Liver (tissue), 9 donors: ENCODE results near the gene ZKSCAN8. TPM values are rescaled to one million over a fixed set of nuclear protein-coding genes. Genes with fewer than 3 reads are reported as not detected.
A peak's percentile ranks its signal among the peaks of the same experiment; 100 is the strongest.

ENCODE experiments used
- DNase-seq: peaks from one replicate; pipeline ENCODE4 v3.0.0-alpha.2; 2017; ENCODE audit warnings: low spot score
- H3K27ac ChIP-seq, 2 donors: one replicate each; pipeline ENCODE4 v1.7.0; 2013; ENCODE audit warnings: inconsistent platforms in 2 of 2, low read length in 2 of 2, control low read depth in 1 of 2, low read depth in 1 of 2, mild to moderate bottlenecking in 1 of 2
- H3K27me3 ChIP-seq, 4 donors: one replicate each; pipeline versions ENCODE4 v1.6.1 to v1.7.0; 2013; ENCODE audit warnings: low read length in 3 of 4, inconsistent platforms in 1 of 4, mild to moderate bottlenecking in 1 of 4, moderate library complexity in 1 of 4; ENCODE audit not compliant: control insufficient read depth in 4 of 4, insufficient read depth in 4 of 4
- H3K36me3 ChIP-seq, 4 donors: one replicate each; pipeline versions ENCODE4 v1.6.1 to v1.7.0; 2013; ENCODE audit warnings: low read length in 3 of 4, mild to moderate bottlenecking in 3 of 4, low read depth in 1 of 4, moderate library complexity in 1 of 4; ENCODE audit not compliant: control insufficient read depth in 4 of 4, insufficient read depth in 3 of 4
- H3K4me1 ChIP-seq, 4 donors: one replicate each; pipeline versions ENCODE4 v1.6.1 to v1.7.0; 2013; ENCODE audit warnings: low read length in 3 of 4, mild to moderate bottlenecking in 3 of 4, moderate library complexity in 1 of 4; ENCODE audit not compliant: control insufficient read depth in 4 of 4, insufficient read depth in 4 of 4
- H3K4me3 ChIP-seq, 3 donors: one replicate each; pipeline versions ENCODE4 v1.6.1 to v1.7.0; 2013; ENCODE audit warnings: low read length in 3 of 3, control low read depth in 1 of 3, low read depth in 1 of 3, mild to moderate bottlenecking in 1 of 3
- H3K9ac ChIP-seq, 2 donors: one replicate each; pipeline ENCODE4 v1.7.0; 2013; ENCODE audit warnings: low read length in 2 of 2, mild to moderate bottlenecking in 2 of 2, moderate library complexity in 2 of 2, control low read depth in 1 of 2, low read depth in 1 of 2
- H3K9me3 ChIP-seq, 4 donors: one replicate each; pipeline versions ENCODE4 v1.6.1 to v1.7.0; 2013; ENCODE audit warnings: low read length in 3 of 4; ENCODE audit not compliant: control insufficient read depth in 4 of 4
- ATF3 ChIP-seq: IDR thresholded peaks from 2 replicates; pipeline ENCODE4 v1.6.1; 2016; ENCODE audit warnings: antibody characterized with exemption
- EGR1 ChIP-seq, 2 donors: IDR thresholded peaks; 2 replicates each; pipeline ENCODE4 v1.6.1; 2016 to 2018; ENCODE audit warnings: antibody characterized with exemption in 2 of 2, low read depth in 2 of 2
- FOXA1 ChIP-seq: IDR thresholded peaks from 2 replicates; pipeline ENCODE4 v1.6.1; 2016; ENCODE audit warnings: antibody characterized with exemption
- FOXA2 ChIP-seq: IDR thresholded peaks from 2 replicates; pipeline ENCODE4 v1.6.1; 2016; ENCODE audit warnings: antibody characterized with exemption
- GABPA ChIP-seq, 2 donors: IDR thresholded peaks in 1 of 2; conservative IDR thresholded peaks in 1 of 2; 2 replicates each; pipeline ENCODE4 v1.6.1; 2016; ENCODE audit warnings: antibody characterized with exemption in 2 of 2, mild to moderate bottlenecking in 1 of 2, moderate library complexity in 1 of 2
- HNF4A ChIP-seq, 2 donors: conservative IDR thresholded peaks; 2 replicates each; pipeline ENCODE4 v1.6.1; 2016; ENCODE audit warnings: antibody characterized with exemption in 2 of 2, mild to moderate bottlenecking in 2 of 2
- HNF4G ChIP-seq: IDR thresholded peaks from 2 replicates; pipeline ENCODE4 v1.6.1; 2016; ENCODE audit warnings: antibody characterized with exemption
- JUND ChIP-seq, 2 donors: IDR thresholded peaks; 2 replicates each; pipeline ENCODE4 v1.6.1; 2016; ENCODE audit warnings: antibody characterized with exemption in 2 of 2
- MAX ChIP-seq: IDR thresholded peaks from 2 replicates; pipeline ENCODE4 v1.6.1; 2016; ENCODE audit warnings: antibody characterized with exemption
- NR2F2 ChIP-seq: IDR thresholded peaks from 2 replicates; pipeline ENCODE4 v1.6.1; 2016; ENCODE audit warnings: antibody characterized with exemption
- RAD21 ChIP-seq, 2 donors: IDR thresholded peaks; 2 replicates each; pipeline ENCODE4 v1.6.1; 2016; ENCODE audit warnings: antibody characterized with exemption in 2 of 2, mild to moderate bottlenecking in 2 of 2
- RXRA ChIP-seq, 2 donors: IDR thresholded peaks; 2 replicates each; pipeline ENCODE4 v1.6.1; 2017 to 2018; ENCODE audit warnings: antibody characterized with exemption in 2 of 2, mild to moderate bottlenecking in 1 of 2
- SP1 ChIP-seq: IDR thresholded peaks from 2 replicates; pipeline ENCODE4 v1.6.1; 2018; ENCODE audit warnings: antibody characterized with exemption, mild to moderate bottlenecking
- TAF1 ChIP-seq: conservative IDR thresholded peaks from 2 replicates; pipeline ENCODE4 v1.6.1; 2016; ENCODE audit warnings: antibody characterized with exemption, mild to moderate bottlenecking
- YY1 ChIP-seq: IDR thresholded peaks from 2 replicates; pipeline ENCODE4 v1.6.1; 2016; ENCODE audit warnings: antibody characterized with exemption, mild to moderate bottlenecking
- WGBS: extraction: QIAGEN DNeasy Blood & Tissue Kit; methylation state at CpG from one replicate; pipeline ENCODE4 v1.1.7; 2013; 5-methylcytosine and 5-hydroxymethylcytosine counted together
- polyA plus RNA-seq, 2 donors: library from polyadenylated mRNA; stranded (reverse) in 1 of 2; unstranded in 1 of 2; fragments of 200-250 nt in 1 of 2; fragments of >200 nt in 1 of 2; fragmentation: Nextera tagmentation in 1 of 2; extraction: Ambion mirVana in 1 of 2; gene quantifications; one replicate each; pipeline versions ENCODE4 v1.2.1 to v1.2.3, GENCODE V29; 2013 to 2015
- total RNA-seq, 2 donors: library from RNA; depleted of rRNA; stranded (reverse); fragments of >200 nt; gene quantifications; one replicate each; pipeline ENCODE4 v1.2.3, GENCODE V29; 2014
- TF ChIP-seq, protein P1 (sequence below): IDR thresholded peaks from 2 replicates; pipeline ENCODE4 v1.6.1; 2016; ENCODE audit warnings: antibody characterized with exemption, mild to moderate bottlenecking
- TF ChIP-seq, protein P2 (sequence below): IDR thresholded peaks from 2 replicates; pipeline ENCODE4 v1.6.1; 2016; ENCODE audit warnings: antibody characterized with exemption
- TF ChIP-seq, protein P3 (sequence below): fragments of 150-350 bp; IDR thresholded peaks from 2 replicates; pipeline ENCODE4 v1.5.1; 2017; ENCODE audit warnings: improper control_type of control experiment, low read depth, low read length; ENCODE audit not compliant: missing input control
- donor health status: healthy.
- donor health status: healthy.
- donor health status: healthy.
- donor health status: healthy.
- donor health status: healthy.

The ZKSCAN8 gene
- total and polyA plus RNA-seq, 4 donors: 2.4 to 13.4 (median 6.8) TPM

DNA sequence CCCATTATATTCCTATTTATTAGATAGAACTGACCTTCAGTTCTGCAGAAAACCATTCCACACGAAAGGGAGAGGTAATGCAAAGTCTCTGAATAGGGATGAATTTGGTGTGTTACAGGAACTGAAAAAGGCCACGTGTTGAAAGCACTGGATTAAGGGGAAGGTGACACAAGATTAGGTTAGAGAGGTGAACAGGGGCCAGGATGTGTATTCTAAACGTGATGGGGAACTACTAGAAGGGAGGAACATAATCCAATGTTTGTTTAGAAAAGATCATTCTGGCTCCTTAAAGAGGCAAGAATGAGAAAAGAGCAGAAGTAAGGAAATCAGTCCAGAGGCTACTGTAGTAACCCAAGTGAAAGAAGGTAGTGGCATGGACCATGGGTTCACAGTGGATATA is 6.3 kb upstream of the ZKSCAN8 start:
- no peak for TF ChIP-seq JUND (IDR thresholded peaks at IDR 0.05)
- no peak for TF ChIP-seq YY1
- TF ChIP-seq, protein P1, sequence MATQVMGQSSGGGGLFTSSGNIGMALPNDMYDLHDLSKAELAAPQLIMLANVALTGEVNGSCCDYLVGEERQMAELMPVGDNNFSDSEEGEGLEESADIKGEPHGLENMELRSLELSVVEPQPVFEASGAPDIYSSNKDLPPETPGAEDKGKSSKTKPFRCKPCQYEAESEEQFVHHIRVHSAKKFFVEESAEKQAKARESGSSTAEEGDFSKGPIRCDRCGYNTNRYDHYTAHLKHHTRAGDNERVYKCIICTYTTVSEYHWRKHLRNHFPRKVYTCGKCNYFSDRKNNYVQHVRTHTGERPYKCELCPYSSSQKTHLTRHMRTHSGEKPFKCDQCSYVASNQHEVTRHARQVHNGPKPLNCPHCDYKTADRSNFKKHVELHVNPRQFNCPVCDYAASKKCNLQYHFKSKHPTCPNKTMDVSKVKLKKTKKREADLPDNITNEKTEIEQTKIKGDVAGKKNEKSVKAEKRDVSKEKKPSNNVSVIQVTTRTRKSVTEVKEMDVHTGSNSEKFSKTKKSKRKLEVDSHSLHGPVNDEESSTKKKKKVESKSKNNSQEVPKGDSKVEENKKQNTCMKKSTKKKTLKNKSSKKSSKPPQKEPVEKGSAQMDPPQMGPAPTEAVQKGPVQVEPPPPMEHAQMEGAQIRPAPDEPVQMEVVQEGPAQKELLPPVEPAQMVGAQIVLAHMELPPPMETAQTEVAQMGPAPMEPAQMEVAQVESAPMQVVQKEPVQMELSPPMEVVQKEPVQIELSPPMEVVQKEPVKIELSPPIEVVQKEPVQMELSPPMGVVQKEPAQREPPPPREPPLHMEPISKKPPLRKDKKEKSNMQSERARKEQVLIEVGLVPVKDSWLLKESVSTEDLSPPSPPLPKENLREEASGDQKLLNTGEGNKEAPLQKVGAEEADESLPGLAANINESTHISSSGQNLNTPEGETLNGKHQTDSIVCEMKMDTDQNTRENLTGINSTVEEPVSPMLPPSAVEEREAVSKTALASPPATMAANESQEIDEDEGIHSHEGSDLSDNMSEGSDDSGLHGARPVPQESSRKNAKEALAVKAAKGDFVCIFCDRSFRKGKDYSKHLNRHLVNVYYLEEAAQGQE: no peak
- no peak for TF ChIP-seq EGR1 (IDR thresholded peaks at IDR 0.05; ENCODE audit: low read depth in 2 of 2)
- no peak for TF ChIP-seq RXRA (IDR thresholded peaks at IDR 0.05)
- no peak for TF ChIP-seq TAF1
- TF ChIP-seq FOXA1: no peak
- TF ChIP-seq SP1: no peak
- no peak for TF ChIP-seq ATF3
- no peak for TF ChIP-seq GABPA (IDR thresholded peaks at IDR 0.05 in 1 of 2, conservative IDR thresholded peaks at IDR 0.05 in 1 of 2)
- TF ChIP-seq, protein P2, sequence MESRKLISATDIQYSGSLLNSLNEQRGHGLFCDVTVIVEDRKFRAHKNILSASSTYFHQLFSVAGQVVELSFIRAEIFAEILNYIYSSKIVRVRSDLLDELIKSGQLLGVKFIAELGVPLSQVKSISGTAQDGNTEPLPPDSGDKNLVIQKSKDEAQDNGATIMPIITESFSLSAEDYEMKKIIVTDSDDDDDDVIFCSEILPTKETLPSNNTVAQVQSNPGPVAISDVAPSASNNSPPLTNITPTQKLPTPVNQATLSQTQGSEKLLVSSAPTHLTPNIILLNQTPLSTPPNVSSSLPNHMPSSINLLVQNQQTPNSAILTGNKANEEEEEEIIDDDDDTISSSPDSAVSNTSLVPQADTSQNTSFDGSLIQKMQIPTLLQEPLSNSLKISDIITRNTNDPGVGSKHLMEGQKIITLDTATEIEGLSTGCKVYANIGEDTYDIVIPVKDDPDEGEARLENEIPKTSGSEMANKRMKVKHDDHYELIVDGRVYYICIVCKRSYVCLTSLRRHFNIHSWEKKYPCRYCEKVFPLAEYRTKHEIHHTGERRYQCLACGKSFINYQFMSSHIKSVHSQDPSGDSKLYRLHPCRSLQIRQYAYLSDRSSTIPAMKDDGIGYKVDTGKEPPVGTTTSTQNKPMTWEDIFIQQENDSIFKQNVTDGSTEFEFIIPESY: no peak
- TF ChIP-seq MAX: no peak
- no peak for TF ChIP-seq FOXA2
- no peak for TF ChIP-seq HNF4A (conservative IDR thresholded peaks at IDR 0.05)
- no peak for TF ChIP-seq NR2F2
- no peak for TF ChIP-seq RAD21 (IDR thresholded peaks at IDR 0.05)
- TF ChIP-seq HNF4G: no peak
- TF ChIP-seq, protein P3, sequence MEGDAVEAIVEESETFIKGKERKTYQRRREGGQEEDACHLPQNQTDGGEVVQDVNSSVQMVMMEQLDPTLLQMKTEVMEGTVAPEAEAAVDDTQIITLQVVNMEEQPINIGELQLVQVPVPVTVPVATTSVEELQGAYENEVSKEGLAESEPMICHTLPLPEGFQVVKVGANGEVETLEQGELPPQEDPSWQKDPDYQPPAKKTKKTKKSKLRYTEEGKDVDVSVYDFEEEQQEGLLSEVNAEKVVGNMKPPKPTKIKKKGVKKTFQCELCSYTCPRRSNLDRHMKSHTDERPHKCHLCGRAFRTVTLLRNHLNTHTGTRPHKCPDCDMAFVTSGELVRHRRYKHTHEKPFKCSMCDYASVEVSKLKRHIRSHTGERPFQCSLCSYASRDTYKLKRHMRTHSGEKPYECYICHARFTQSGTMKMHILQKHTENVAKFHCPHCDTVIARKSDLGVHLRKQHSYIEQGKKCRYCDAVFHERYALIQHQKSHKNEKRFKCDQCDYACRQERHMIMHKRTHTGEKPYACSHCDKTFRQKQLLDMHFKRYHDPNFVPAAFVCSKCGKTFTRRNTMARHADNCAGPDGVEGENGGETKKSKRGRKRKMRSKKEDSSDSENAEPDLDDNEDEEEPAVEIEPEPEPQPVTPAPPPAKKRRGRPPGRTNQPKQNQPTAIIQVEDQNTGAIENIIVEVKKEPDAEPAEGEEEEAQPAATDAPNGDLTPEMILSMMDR: no peak
- Histone ChIP-seq H3K27me3 (no peaks in the 10 kb centered on the region), H3K4me3 (no peak overlapping the region), H3K36me3 (no peaks in the 10 kb centered on the region), H3K9ac (peak overlapping the region in 1 of 2 donors; percentile 6), H3K9me3 (no peaks in the 10 kb centered on the region), H3K27ac (peak overlapping the region in 1 of 2 donors; percentile 91), H3K4me1 (peaks cover 0 to 27% (median 14%) of the 10 kb centered on the region in 4 donors)
- 36% methylated on average over 3 of the region's 3 CpGs for WGBS
- DNase-seq: no peak
